GM18907 (cell line): ENCODE measurements around the gene FOCAD.

Experiments used
- ATAC-seq: cut with Tn5 transposase; IDR thresholded peaks from one replicate; pipeline ENCODE4 v1.9.1; 2021; ENCODE audit warnings: mild to moderate bottlenecking, moderate library complexity; ENCODE audit not compliant: unreplicated experiment

Gene FOCAD

GRCh38 chr9:20997503-20998076 lies 313.5 kb downstream of the FOCAD start:
- ATAC-seq = peak; percentile 75

DNA sequence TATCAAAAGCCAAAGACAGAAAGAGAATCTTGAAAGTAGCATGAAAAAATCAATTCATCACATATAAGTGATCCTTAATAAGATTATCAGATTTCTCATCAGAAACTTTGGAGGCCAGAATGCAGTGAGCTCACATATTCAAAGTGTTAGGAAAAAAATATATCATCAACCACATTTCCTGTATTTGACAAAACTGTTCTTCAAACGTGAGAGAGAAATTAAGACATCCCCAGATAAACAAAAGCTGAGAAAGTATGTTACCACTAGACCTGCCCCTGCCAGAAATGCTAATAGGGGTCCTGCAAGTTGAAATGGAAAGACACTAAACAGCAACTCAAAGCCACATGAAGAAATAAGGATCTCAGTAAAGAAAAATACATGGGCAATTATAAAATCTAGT lies 317.5 kb downstream of the FOCAD start:
- no peak for ATAC-seq

GRCh38 chr9:21002040-21002439 lies 318.0 kb downstream of the FOCAD start:
- no peak for ATAC-seq

DNA sequence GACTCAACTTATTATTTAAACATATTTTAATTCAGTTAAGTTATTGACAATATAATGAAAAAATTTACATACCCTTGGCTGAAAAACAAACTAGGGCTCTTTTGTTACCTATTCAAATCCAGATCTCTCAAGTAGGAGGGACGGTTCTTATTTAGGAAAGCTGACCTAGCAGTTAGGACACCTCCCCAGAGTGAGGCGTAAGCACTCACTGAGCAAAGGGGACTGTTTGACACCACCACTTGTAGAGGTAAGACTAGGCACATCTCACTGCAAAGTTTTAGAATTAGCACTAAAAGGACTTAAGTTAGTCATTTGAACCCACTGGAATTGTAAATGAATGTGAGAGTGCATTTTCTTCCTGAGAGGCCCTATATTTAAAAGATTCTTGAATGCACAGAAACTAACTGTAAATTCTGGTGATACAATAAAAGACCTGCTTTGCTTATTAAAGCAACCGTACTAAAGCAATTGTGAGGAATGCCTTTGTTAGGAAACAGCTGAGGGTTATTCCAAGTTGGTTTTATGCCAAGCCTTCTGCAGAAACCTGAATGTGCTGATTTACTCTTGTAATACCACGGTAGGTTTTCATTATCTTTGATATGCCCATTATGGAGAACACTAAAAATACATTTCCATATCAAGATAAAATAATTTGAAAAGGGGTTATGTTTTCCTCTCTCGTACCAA lies 331.2 kb downstream of the FOCAD start:
- ATAC-seq = no peak

GRCh38 chr9:21015995-21016394 lies 331.9 kb downstream of the FOCAD start:
- ATAC-seq = no peak

DNA sequence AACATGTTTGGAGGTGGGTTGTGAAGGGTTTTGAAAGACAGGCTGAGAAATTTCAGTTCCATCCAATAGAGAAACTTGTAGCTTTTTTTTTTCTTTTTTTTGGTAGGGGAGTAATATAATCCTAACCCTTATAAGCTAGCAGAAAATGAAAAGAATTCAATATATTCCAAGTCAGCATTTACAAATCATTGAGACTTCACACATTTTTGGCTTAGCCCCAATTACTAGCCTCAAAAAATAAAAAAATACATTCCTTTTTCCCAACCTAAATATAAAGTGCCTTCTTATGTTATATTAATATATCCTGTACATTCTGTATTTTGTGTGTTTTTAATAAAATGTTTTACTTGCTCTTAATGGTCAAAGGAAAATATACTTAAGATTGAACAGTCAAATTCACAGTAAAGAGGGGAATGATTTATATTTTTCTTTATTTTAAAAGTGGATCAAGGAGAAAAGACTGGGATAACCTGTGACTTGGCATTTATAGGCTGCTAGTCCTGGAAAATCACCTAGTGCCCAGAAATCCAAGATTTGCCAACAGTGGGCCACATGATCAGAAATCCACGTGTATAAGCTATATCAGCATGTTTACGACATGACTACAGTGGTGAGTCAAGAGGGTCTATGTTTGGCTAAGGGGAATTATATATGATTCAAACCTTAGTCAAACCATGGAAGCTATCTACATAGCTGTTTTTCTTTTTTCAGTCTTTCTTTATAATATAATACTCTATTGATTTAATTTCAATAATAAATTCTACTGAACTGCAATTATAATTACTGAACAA lies 332.8 kb downstream of the FOCAD start:
- no peak for ATAC-seq

DNA sequence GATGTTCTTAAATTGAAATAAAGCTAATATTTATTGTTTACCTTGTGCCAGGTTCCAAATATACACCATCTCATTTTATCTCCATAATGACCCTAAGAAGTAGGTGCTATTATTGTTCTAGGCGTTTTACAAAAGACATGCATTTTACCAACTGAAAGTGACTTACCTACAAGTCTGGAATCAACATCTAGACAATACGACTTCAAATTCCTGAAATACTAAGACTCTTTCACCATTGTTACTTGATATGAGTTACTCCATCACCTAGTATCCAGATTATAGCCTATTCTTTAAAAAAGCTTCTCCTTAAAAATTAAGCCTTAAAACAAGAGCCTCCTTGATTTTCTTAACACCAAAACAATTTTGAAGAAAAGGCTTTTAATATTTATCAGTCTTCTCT lies 334.1 kb downstream of the FOCAD start:
- no peak for ATAC-seq

DNA sequence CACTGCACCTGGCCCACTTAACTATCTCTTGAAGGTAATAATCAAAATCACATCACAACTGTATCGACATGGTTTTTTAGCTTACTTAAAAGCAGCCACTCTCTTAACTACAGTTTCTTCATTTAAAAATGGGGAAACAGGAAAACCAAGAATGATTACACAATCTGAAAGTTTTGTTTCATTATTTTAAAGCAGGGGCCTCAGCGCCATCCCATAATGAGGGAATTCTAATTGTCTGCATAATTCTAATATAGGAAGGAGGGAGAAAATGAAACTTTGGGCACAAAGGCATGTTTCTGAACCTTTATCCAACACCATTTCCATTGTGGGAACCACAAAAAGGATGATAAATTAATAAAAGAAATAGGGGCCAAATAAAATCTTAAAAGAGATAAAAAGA lies 339.8 kb downstream of the FOCAD start:
- ATAC-seq = no peak

- no peak for ATAC-seq
Observed at GRCh38 chr9:21027295-21027694, 343.2 kb downstream of the FOCAD start.

- no peak for ATAC-seq
Observed at GRCh38 chr9:21028466-21028865, 344.4 kb downstream of the FOCAD start.

DNA sequence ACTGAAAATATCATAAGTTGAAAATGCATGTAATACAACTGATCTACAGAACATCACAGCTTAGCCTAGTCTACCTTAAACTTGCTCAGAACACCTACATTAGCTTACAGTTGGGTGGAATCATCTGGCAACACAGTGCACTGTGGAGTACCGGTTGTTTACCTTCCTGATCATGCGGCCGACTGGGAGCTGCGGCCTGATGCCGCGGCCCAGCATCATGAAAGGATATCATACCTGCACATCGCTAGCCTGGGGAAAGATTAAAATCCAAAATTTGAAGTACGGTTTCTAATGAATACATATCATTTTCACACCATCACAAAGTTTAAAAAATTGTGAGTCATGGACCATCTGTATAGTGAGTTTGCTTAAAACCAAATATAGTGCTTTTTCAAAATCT lies 345.6 kb downstream of the FOCAD start:
- no peak for ATAC-seq

DNA sequence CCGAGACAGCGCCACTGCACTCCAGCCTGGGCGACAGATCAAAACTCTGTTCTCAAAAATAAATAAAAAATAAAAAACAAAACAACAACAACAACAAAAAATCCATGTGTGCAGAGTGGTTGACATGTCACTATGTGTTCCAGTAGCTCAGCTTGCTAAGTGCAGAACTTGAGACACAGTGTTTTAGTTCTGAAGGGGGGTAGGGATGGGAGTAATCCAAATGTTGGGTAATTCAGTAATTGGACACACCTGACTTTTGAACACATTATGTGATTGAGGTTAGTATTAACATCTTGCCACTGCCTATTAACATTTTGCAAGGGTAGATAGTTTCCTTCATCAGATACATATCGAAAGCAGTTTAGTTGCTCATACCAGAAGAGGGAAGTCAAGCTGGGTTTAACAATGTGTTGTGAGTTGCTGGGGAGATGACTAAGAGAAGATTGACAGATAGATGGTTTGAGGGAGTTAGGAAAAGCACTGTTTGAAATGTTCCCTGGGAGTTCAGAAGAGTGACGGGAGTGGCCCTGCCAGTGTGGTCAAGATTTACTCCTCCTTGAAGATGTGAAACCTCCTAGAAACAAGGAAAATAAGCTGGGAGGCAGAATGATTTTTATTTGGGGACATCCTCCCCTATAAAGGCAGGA lies 346.5 kb downstream of the FOCAD start:
- peak; percentile 86 for ATAC-seq

- ATAC-seq = peak; percentile 81
Observed at GRCh38 chr9:21031091-21031807, 347.2 kb downstream of the FOCAD start, which contains the start of gene HACD4. HACD4 (minus strand) TSS chr9:21031640; CDS start chr9:21031590, 50 bp downstream.

GRCh38 chr9:21031808-21032183 lies 347.7 kb downstream of the FOCAD start:
- no peak for ATAC-seq

DNA sequence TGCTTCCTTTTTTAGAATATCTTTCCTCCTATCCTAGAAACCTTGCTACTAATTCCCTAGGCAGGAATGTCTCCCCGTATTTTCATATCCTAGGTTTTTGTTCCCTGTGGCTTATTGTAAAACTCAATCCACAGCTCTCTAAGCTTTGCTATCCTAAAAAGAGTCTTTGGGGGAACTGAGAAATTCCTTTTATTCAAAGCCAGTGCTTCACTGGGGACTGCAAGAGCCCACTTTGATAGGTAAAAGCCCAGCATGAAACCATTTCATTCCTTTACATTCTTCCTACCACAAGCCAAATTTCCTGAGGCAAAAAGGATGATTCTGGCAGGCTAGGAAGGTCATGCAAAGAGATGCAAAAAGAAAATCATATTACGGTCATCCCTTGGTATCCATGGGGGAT lies 353.2 kb downstream of the FOCAD start:
- ATAC-seq = no peak

- no peak for ATAC-seq
Observed at GRCh38 chr9:21039302-21039701, 355.2 kb downstream of the FOCAD start.

- no peak for ATAC-seq
Observed at GRCh38 chr9:21042466-21042865, 358.4 kb downstream of the FOCAD start.

DNA sequence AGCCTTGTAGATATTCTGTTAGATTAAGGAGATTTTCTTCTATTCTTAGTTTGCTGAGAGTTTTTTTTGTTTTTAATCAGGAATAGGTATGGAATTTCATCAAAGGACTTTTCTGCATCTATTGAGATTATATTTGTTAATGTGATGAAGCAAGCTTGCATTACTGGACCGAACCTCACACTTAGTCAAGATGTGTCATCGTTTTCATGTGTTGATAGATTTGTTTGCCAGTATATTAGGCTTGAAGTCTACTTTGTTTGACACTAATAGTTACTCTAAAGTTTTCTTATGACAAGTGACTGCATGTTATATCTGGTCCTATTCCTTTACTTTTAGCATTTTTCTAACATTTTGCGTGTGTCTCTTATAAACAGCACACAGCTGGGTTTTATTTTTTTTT lies 359.8 kb downstream of the FOCAD start:
- ATAC-seq = no peak
